ENCODE results near the gene SH3BP4.

The SH3BP4 gene

DNA sequence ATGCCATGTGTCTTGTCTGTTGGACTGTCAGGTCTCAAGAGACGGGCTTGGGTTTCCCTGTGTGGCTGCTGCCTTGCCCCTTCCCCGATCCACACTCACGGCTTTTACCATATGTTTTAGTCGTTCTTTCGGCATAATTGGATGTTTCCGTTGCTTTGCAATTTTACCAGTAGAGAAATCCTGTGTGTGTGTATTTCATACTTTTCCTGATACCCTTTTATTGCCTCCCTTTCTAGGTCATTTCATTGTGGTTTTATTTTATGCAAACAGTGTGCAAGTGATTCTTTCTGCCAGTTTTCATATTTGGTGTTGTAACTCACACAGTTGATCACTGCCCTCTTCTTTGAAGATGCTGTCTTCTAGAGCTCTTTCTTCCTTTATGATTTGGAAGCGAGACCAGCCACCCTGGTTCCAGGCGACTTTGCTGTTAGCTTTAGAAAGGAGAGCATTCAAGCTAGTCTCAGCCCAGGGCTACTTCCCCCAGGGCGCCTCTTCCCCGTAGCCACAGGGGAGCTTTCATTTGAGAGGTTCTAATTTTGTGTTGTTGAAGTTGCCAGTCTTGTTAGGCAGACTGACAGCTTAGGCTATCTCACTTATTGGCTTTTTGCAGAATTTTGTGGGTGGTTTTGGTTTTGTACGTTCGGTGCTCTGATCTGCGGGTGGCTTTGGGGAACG, 17.0 kb downstream of the SH3BP4 start:
- Mint-ChIP-seq H3K9me3 (no peaks in the 10 kb centered on the region), H3K27ac (no peak overlapping the region), H3K27me3 (ENCODE audit: low read depth) (peaks cover 8% of the 10 kb centered on the region), H3K36me3 (ENCODE audit: low read depth) (no peaks in the 10 kb centered on the region), H3K4me3 (no peak overlapping the region), H3K4me1 (ENCODE audit: low read depth) (no peaks in the 10 kb centered on the region)

DNA sequence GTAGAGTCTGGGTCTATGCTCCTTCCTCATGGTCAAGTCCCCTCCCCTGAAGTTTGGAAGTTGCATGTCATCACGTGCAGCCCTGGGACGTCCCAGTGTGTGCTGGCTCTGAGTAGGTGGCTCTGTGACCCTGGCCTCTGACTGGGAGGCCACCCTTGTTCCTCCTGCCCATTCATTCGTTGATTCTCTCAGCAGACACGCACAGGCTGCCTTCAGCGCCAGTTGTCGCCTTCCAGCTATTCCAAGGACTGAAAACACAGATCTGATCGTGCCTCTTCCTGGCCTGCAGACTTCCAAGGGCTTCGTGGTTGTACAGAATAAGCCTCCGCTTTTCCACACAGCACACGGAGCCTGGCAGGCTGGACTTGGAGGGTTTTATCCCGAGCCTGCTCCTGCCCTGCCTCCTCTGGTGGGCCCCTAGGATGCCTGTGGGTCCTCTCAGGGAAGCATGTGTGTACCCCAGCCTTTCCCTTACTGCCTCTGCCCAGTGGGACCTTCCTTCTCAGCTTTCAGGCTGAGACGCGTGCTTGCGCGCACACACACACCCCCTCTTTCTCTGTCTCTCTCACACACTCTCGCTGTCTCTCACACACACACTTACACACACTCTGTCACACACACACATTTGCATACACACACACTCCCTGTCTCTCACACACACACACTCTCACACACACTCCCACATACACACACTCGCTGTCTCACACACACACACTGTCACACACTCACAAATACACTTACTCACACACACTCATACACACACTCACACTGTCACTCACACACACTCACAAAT, 17.7 kb downstream of the SH3BP4 start:
- Mint-ChIP-seq H3K27me3 (ENCODE audit: low read depth) (peaks cover 8% of the 10 kb centered on the region), H3K9me3 (no peaks in the 10 kb centered on the region), H3K4me1 (ENCODE audit: low read depth) (no peaks in the 10 kb centered on the region), H3K4me3 (no peak overlapping the region), H3K27ac (no peak overlapping the region), H3K36me3 (ENCODE audit: low read depth) (no peaks in the 10 kb centered on the region)

DNA sequence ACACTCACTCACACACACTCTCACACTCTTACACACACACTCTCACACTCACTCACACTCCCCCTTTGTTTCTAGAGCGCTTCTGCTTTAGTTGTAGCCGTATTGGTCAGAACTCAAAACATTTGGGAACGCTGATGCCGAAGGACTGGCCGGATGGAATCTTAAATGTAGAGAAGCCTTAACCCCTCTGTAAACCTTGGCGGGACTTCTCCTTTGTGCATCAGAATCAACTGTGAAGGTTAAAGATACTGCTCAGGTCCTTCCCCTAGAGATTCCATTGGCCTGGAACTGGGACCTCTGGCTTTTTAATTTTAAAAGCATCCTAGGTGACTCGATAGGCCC, 18.3 kb downstream of the SH3BP4 start:
- H3K4me1 Mint-ChIP-seq (ENCODE audit: low read depth), result no peaks in the 10 kb centered on the region
- H3K27ac Mint-ChIP-seq, result no peak overlapping the region
- no peaks in the 10 kb centered on the region for H3K36me3 Mint-ChIP-seq (ENCODE audit: low read depth)
- H3K9me3 Mint-ChIP-seq, result no peaks in the 10 kb centered on the region
- H3K4me3 Mint-ChIP-seq, result no peak overlapping the region
- H3K27me3 Mint-ChIP-seq (ENCODE audit: low read depth), result peaks cover 8% of the 10 kb centered on the region

DNA sequence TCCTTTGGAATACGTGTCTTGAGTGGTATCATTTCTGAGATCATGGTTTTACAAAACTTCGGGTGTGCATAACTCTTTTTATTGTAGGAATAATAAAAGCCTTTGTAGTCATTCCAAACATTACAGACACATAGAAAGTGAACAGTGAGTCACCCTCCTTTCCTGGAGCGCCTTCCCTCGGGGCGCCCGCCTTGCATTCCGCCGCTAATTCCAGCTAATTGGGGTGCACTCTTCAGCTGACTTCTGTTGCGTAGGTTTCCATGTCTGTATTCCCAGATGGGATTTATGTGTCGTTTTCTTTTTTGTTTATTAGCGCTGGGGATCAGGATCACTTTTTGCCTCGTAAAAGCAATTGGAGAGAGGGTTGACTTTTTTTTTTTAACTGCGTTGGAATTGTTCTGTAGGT, 18.7 kb downstream of the SH3BP4 start:
- H3K4me3 Mint-ChIP-seq, result no peak overlapping the region
- peaks cover 8% of the 10 kb centered on the region for H3K27me3 Mint-ChIP-seq (ENCODE audit: low read depth)
- H3K4me1 Mint-ChIP-seq (ENCODE audit: low read depth), result no peaks in the 10 kb centered on the region
- no peak overlapping the region for H3K27ac Mint-ChIP-seq
- no peaks in the 10 kb centered on the region for H3K36me3 Mint-ChIP-seq (ENCODE audit: low read depth)
- no peaks in the 10 kb centered on the region for H3K9me3 Mint-ChIP-seq

DNA sequence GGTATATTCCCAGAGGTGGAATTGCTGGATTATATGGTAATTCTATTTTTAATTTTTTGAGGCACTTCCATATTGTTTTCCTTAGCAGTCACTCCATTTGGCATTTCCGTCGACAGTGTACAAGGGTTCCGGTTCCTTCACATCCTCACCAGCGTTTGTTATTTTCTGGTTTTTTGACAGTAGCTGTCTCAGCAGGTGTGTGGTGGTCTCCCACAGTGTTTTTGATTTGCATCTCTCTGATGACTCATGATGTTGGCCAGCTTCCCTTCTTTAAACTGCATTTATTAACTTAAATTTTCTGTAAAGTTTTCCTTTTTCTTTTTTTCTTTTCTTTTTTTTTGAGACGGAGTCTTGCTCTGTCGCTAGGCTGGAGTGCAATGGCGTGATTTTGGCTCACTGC, 19.7 kb downstream of the SH3BP4 start:
- Mint-ChIP-seq H3K36me3 (ENCODE audit: low read depth) (no peaks in the 10 kb centered on the region), H3K4me1 (ENCODE audit: low read depth) (no peaks in the 10 kb centered on the region), H3K9me3 (no peaks in the 10 kb centered on the region), H3K27me3 (ENCODE audit: low read depth) (peaks cover 5% of the 10 kb centered on the region), H3K27ac (no peak overlapping the region), H3K4me3 (no peak overlapping the region)

DNA sequence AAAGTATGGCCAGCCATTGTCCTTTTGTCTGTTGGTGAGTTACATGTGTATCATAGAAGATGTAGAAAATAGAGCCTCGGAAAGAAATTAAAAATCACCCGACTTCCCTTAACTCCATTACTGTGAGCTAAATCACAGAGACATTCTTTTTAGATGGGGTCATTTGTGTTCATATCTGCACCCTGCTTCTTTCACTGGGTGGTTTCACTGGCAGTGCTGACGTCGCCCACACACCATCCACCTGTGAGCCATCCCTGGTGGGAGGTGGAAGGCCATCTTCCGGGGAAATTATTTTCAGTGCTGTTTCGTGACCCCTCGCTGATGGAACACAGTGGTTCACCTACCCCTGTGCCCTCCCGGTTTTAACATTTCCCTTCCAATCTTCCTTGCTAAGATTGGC, 21.2 kb downstream of the SH3BP4 start:
- H3K4me3 Mint-ChIP-seq, result no peak overlapping the region
- no peaks in the 10 kb centered on the region for H3K4me1 Mint-ChIP-seq (ENCODE audit: low read depth)
- no peaks in the 10 kb centered on the region for H3K9me3 Mint-ChIP-seq
- no peak overlapping the region for H3K27ac Mint-ChIP-seq
- peaks cover 5% of the 10 kb centered on the region for H3K27me3 Mint-ChIP-seq (ENCODE audit: low read depth)
- H3K36me3 Mint-ChIP-seq (ENCODE audit: low read depth), result no peaks in the 10 kb centered on the region

DNA sequence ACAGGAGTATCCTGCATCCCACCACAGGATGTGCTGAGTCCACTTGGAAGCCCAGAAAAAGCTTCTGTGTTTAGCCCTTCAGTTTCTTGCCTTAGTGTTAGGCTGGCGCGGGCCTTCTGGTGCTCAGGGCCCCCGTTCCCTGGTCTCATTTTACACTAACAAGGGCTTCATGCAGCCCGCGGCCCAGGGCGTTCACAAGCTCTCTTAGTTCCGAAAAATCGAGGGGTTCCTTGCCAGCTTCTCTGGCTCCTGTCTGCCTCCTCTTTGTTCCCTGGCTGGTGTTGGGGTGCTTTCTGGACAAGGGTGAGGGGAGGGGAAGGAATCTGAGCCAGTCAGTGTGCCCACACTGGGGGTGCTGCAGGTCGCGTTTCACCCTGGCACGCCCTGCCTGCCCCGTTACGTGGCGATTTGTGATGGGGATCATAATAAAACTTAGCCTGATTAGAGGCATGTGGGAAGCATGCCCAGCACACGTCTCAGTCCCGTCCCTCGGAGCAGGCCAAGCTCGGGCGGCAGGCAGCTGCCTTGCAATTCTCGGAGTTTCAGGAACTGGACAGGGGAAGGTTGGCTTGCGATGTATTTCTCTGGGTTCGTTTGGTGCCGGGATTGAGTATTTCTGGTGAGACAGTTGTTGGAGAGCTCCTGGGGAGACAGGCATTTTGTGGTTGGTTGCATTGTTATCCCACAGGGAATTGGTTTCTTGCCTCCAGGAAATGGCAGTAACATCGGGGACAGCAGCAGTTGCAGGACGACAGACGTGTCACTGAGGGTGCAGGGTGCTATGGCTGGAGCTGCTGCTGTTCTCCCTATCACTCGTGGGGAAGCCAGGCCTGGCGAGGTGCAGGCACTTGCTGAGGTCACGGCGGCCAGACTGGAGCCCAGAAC, 22.9 kb downstream of the SH3BP4 start:
- no peaks in the 10 kb centered on the region for H3K36me3 Mint-ChIP-seq (ENCODE audit: low read depth)
- no peaks in the 10 kb centered on the region for H3K9me3 Mint-ChIP-seq
- H3K4me1 Mint-ChIP-seq (ENCODE audit: low read depth), result no peaks in the 10 kb centered on the region
- peaks cover 3% of the 10 kb centered on the region for H3K27me3 Mint-ChIP-seq (ENCODE audit: low read depth)
- H3K27ac Mint-ChIP-seq, result no peak overlapping the region
- no peak overlapping the region for H3K4me3 Mint-ChIP-seq

DNA sequence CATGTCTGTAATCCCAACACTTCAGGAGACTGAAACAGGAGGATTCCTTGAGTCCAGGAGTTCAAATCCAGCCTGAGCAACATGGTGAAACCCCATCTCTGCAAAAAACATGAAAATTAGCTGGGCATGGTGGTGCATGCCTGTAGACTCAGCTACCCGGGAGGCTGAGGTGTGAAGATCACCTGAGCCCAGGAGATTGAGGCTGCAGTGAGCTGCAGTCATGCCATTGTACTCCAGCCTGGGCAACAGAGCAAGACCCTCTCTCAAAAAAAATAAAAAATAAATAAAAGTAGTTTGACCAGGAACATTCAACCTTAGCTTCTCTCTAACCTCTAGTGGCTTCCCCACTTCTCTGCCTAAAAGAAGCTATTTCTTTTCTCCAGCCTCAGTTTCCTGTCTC, 23.8 kb downstream of the SH3BP4 start:
- no peaks in the 10 kb centered on the region for H3K9me3 Mint-ChIP-seq
- H3K27ac Mint-ChIP-seq, result no peak overlapping the region
- no peaks in the 10 kb centered on the region for H3K36me3 Mint-ChIP-seq (ENCODE audit: low read depth)
- H3K4me3 Mint-ChIP-seq, result no peak overlapping the region
- no peaks in the 10 kb centered on the region for H3K4me1 Mint-ChIP-seq (ENCODE audit: low read depth)
- no peaks in the 10 kb centered on the region for H3K27me3 Mint-ChIP-seq (ENCODE audit: low read depth)

DNA sequence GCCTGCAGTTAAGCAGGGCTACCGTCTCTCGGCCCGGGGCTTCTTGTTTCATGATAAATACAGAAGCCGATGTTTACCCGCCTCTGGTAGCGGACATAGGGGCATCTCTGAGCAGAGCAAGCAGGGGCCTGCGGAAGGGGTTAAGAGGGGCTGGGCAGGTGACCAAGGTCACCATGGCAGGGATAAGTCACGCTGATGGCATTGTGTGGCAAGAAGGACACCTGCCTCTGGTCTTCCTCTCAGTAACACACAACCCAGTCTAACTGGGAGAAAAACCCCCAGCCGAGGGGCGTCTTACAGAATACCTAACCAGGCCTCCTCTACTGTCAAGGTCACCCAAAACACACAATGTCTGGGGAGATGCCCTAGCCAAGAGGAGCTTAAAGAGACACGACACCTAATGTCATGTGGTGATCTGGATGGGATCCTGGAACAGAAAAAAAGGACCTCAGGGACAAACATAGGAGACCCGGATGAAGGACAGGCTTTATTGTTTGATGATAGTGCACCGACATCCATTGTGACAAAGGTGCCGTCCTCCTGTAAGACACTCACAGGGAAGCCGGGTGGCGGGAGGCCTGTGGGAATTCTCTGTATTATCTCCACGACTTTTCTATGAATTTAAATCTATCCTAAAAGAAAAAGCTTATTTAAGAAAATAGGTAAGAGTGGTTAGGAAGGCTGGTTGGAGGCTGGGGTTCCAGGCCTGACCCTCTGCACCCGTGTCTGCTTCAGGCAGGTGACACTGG, 24.8 kb downstream of the SH3BP4 start:
- H3K27ac Mint-ChIP-seq, result no peak overlapping the region
- H3K36me3 Mint-ChIP-seq (ENCODE audit: low read depth), result no peaks in the 10 kb centered on the region
- no peaks in the 10 kb centered on the region for H3K27me3 Mint-ChIP-seq (ENCODE audit: low read depth)
- no peaks in the 10 kb centered on the region for H3K4me1 Mint-ChIP-seq (ENCODE audit: low read depth)
- H3K4me3 Mint-ChIP-seq, result no peak overlapping the region
- no peaks in the 10 kb centered on the region for H3K9me3 Mint-ChIP-seq

DNA sequence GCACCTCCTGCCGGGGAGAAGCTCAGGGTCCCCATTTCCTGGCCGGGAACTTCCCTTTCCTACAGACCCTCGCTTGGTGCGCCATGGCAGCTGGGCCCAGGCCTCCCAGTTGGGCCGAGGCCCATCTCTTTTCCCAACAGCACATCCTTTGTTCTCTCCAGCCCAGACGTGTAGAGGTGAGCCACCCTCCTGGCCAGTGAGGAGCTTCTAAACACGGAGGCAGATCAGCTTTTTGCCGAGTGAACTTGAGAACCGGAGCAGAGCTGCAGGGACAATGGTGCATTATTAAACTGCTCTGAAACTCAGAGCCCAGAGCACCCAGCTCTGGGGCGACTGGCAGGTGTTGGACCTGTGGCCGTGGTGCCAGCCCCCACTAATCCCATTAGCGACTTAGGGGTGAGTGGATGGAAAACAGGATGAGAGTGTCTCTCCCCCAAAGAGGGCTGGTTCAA, 25.4 kb downstream of the SH3BP4 start:
- no peak overlapping the region for H3K27ac Mint-ChIP-seq
- no peaks in the 10 kb centered on the region for H3K4me1 Mint-ChIP-seq (ENCODE audit: low read depth)
- H3K36me3 Mint-ChIP-seq (ENCODE audit: low read depth), result no peaks in the 10 kb centered on the region
- no peaks in the 10 kb centered on the region for H3K27me3 Mint-ChIP-seq (ENCODE audit: low read depth)
- no peak overlapping the region for H3K4me3 Mint-ChIP-seq
- no peaks in the 10 kb centered on the region for H3K9me3 Mint-ChIP-seq

DNA sequence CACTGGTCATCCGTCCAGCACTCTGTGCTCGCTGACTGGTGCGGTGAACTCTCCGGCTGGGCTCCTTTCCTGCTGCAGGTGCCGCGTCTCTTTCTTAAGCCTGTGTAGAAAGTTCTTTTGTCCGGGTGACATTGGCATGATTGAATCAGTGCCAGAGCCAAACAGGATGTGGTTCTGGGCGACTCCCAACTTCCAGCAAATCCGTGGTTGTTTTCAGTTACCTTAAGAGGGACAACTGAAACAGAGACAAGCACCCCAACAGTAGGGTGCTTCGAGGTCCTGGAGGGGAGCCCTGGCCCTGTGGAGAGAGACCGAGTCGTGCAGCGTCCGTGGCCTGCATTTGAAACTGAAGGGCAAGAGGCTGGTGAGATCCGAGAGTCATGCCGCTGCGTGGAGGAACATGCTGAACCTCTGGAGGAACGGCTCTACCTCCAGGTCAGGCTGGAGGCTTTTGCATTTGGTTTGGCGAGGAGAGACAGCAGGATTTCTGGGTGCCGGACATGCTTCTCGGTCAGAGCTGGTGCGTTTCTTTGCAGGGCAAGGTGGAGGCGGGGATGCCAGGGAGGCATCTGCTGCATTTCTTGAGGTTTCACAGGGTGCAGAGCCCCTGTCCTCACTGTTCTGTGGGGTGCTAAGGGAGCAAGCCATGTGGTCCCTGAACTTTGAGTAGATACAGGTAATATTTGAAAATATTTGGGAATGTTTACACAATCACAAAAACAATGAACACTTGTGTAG, 26.8 kb downstream of the SH3BP4 start:
- no peaks in the 10 kb centered on the region for H3K4me1 Mint-ChIP-seq (ENCODE audit: low read depth)
- no peak overlapping the region for H3K27ac Mint-ChIP-seq
- no peaks in the 10 kb centered on the region for H3K9me3 Mint-ChIP-seq
- H3K4me3 Mint-ChIP-seq, result no peak overlapping the region
- H3K36me3 Mint-ChIP-seq (ENCODE audit: low read depth), result no peaks in the 10 kb centered on the region
- no peaks in the 10 kb centered on the region for H3K27me3 Mint-ChIP-seq (ENCODE audit: low read depth)

DNA sequence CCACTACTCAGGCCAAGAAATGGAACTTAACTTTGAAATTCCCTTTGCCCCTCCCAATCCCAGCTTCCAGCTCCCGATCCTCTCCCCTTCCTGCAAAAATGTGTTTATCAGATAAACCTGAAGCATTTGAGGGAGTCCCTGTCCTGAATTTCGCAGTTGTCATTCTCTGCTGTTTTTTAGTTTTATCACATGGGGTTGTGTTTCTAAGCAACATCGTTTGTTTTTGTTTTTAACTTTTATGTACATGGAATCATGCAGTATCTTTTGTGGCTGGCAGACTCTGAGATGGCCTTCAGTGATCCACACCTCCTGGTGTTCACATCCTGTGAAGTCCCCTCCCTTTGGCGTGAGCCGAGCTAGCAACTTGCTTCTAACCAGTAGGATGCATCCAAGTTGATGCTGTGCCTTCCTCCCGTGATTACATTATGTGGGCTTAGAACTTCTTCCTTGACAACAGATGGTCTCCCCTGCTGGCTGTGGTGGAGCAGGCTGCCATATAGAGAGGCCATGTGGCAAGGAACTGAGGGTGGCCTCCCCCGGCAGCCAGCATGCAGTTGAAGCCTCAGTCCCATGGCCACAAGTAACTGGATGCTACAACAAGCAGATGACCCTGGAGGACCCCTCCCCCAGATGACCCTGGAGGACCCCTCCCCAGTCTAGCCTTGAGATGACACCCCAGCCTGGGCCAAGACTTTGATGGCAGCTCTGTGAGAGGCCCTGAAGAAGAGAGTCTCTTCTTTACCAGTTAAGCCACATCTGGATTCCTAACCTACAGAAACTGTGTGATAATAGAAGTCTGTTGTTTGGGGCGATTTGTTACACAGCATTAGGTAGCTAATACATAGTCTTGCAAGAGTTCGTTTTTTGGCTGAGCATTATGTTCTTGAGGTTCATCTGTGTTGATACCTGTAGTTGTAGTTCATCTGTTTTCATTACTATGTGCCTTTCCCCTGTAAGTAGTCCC, 27.7 kb downstream of the SH3BP4 start:
- no peak overlapping the region for H3K4me3 Mint-ChIP-seq
- no peaks in the 10 kb centered on the region for H3K9me3 Mint-ChIP-seq
- no peaks in the 10 kb centered on the region for H3K27me3 Mint-ChIP-seq (ENCODE audit: low read depth)
- H3K27ac Mint-ChIP-seq, result no peak overlapping the region
- H3K4me1 Mint-ChIP-seq (ENCODE audit: low read depth), result no peaks in the 10 kb centered on the region
- H3K36me3 Mint-ChIP-seq (ENCODE audit: low read depth), result no peaks in the 10 kb centered on the region

Data from T-helper 1 cell treated with Interleukin-12 subunit alpha and Interleukin-12 subunit beta and Interleukin-4 antibody, amounts not matched to agents 30 μg/mL and 1 μg/mL, for 36 hours (primary cell).